GM23338 (cell line): Measurements from ENCODE around the gene IHH. TPM values are rescaled to one million over a fixed set of nuclear protein-coding genes. Genes with fewer than 3 reads are reported as not detected.

Source experiments
- ATAC-seq: fragments of 200-7000 bp; cut with Tn5 transposase; 3 replicates; pipeline ENCODE4 v1.9.1; 2020
- DNase-seq: peaks from one replicate; pipeline ENCODE4 v3.0.0-alpha.2; 2015; ENCODE audit warnings: low spot score
- H2AFZ ChIP-seq: fragments of 200-600 bp; sonication (generic); 2 replicates; pipeline ENCODE4 v1.8.0; 2016; ENCODE audit warnings: antibody characterized with exemption, mild to moderate bottlenecking, moderate library complexity
- H3F3A ChIP-seq: fragments of 200-600 bp; sonication (generic); replicated peaks from 2 replicates; pipeline ENCODE4 v1.8.0; 2017; ENCODE audit warnings: antibody characterized with exemption, mixed run types, low read depth
- H3K27ac ChIP-seq: fragments of 200-600 bp; sonication (generic); 2 replicates; pipeline ENCODE4 v1.6.1; 2016; ENCODE audit warnings: low read depth
- H3K27me3 ChIP-seq: fragments of 200-600 bp; sonication (generic); 2 replicates; pipeline ENCODE4 v1.8.0; 2016; ENCODE audit warnings: mild to moderate bottlenecking, mixed run types, moderate library complexity; ENCODE audit not compliant: insufficient read depth
- H3K36me3 ChIP-seq: fragments of 200-600 bp; sonication (generic); 2 replicates; pipeline ENCODE4 v1.8.0; 2016; ENCODE audit warnings: mild to moderate bottlenecking; ENCODE audit not compliant: insufficient read depth
- H3K4me1 ChIP-seq: fragments of 200-600 bp; sonication (generic); 2 replicates; pipeline ENCODE4 v1.8.0; 2016; ENCODE audit warnings: mild to moderate bottlenecking, moderate library complexity; ENCODE audit not compliant: insufficient read depth
- H3K4me2 ChIP-seq: fragments of 200-600 bp; sonication (generic); 2 replicates; pipeline ENCODE4 v1.7.1; 2017; ENCODE audit warnings: mixed run types
- H3K4me3 ChIP-seq: fragments of 200-600 bp; sonication (generic); 2 replicates; pipeline ENCODE4 v1.6.1; 2016; ENCODE audit warnings: mixed run types
- H3K79me2 ChIP-seq: fragments of 200-600 bp; sonication (generic); replicated peaks from 2 replicates; pipeline ENCODE4 v1.8.0; 2017; ENCODE audit warnings: mild to moderate bottlenecking; ENCODE audit not compliant: insufficient read depth
- H3K9me2 ChIP-seq: fragments of 200-600 bp; sonication (generic); 2 replicates; pipeline ENCODE4 v1.8.0; 2017; ENCODE audit not compliant: insufficient read depth
- H4K20me1 ChIP-seq: fragments of 200-600 bp; sonication (generic); replicated peaks from 2 replicates; pipeline ENCODE4 v1.8.0; 2017; ENCODE audit warnings: mild to moderate bottlenecking; ENCODE audit not compliant: insufficient read depth
- H3K27ac Mint-ChIP-seq: 2 replicates; pipeline ENCODE4 v1.8.0; 2020; ENCODE audit warnings: inconsistent platforms, mild to moderate bottlenecking, moderate library complexity, mixed read lengths
- H3K27me3 Mint-ChIP-seq: 3 replicates; pipeline ENCODE4 v1.8.0; 2022; ENCODE audit warnings: low read depth, mild to moderate bottlenecking, moderate library complexity, mixed read lengths, inconsistent platforms; ENCODE audit not compliant: insufficient read depth, poor library complexity
- H3K36me3 Mint-ChIP-seq: 3 replicates; pipeline ENCODE4 v1.8.0; 2021; ENCODE audit warnings: low read depth, mild to moderate bottlenecking, inconsistent platforms, moderate library complexity, mixed read lengths
- H3K4me1 Mint-ChIP-seq: 3 replicates; pipeline ENCODE4 v1.8.0; 2020; ENCODE audit warnings: mild to moderate bottlenecking, inconsistent platforms, mixed read lengths
- H3K4me3 Mint-ChIP-seq: 3 replicates; pipeline ENCODE4 v1.8.0; 2021; ENCODE audit warnings: moderate library complexity, mild to moderate bottlenecking, inconsistent platforms, mixed read lengths
- H3K9me3 Mint-ChIP-seq: 3 replicates; pipeline ENCODE4 v1.8.0; 2020; ENCODE audit warnings: moderate library complexity, mild to moderate bottlenecking, inconsistent platforms, mixed read lengths
- CREB1 ChIP-seq: fragments of 250-450 bp; sonication (Bioruptor Pico); IDR thresholded peaks from 2 replicates; pipeline ENCODE4 v1.5.0; 2020; ENCODE audit warnings: low read depth, mild to moderate bottlenecking, moderate library complexity
- CTCF ChIP-seq, 2 experiments: fragments of 200-600 bp in 1 of 2; sonication (generic) in 1 of 2; conservative IDR thresholded peaks; 2 replicates each; pipeline versions ENCODE4 v1.5.1 to v1.6.1; 2016 to 2017; ENCODE audit warnings: antibody characterized with exemption in 2 of 2, low read depth in 2 of 2, mild to moderate bottlenecking in 2 of 2, moderate library complexity in 1 of 2
- ETS1 ChIP-seq: IDR thresholded peaks from 2 replicates; pipeline ENCODE4 v1.6.1; 2016; ENCODE audit warnings: antibody characterized with exemption
- EZH2 ChIP-seq: fragments of 200-600 bp; sonication (generic); IDR thresholded peaks from one replicate; pipeline ENCODE4 v1.8.0; 2017; ENCODE audit warnings: antibody characterized with exemption, mild to moderate bottlenecking, low read depth; ENCODE audit not compliant: unreplicated experiment
- EZH2phosphoT487 ChIP-seq: fragments of 200-600 bp; sonication (generic); IDR thresholded peaks from one replicate; pipeline ENCODE4 v1.8.1; 2018; ENCODE audit warnings: antibody characterized with exemption; ENCODE audit not compliant: unreplicated experiment
- JUNB ChIP-seq: IDR thresholded peaks from one replicate; pipeline ENCODE4 v1.6.1; 2016; ENCODE audit warnings: antibody characterized with exemption; ENCODE audit not compliant: unreplicated experiment
- NANOG ChIP-seq: IDR thresholded peaks from 2 replicates; pipeline ENCODE4 v1.6.1; 2016; ENCODE audit warnings: antibody characterized with exemption, borderline replicate concordance
- POLR2AphosphoS5 ChIP-seq: IDR thresholded peaks from 2 replicates; pipeline ENCODE4 v1.6.1; 2016; ENCODE audit warnings: antibody characterized with exemption, low read depth
- REST ChIP-seq: IDR thresholded peaks from one replicate; pipeline ENCODE4 v1.6.1; 2018; ENCODE audit warnings: antibody characterized with exemption; ENCODE audit not compliant: unreplicated experiment
- STAT1 ChIP-seq: IDR thresholded peaks from one replicate; pipeline ENCODE4 v1.6.1; 2016; ENCODE audit warnings: antibody characterized with exemption; ENCODE audit not compliant: unreplicated experiment
- ZNF114 ChIP-seq: fragments of 250-450 bp; sonication (Bioruptor Pico); IDR thresholded peaks from 2 replicates; pipeline ENCODE4 v1.5.0; 2020; ENCODE audit warnings: mild to moderate bottlenecking, moderate library complexity
- ZNF331 ChIP-seq: fragments of 250-450 bp; sonication (Bioruptor Pico); IDR thresholded peaks from 2 replicates; pipeline ENCODE4 v1.5.0; 2020; ENCODE audit warnings: low read depth, mild to moderate bottlenecking, moderate library complexity
- ZNF462 ChIP-seq: fragments of 250-450 bp; sonication (Bioruptor Pico); IDR thresholded peaks from 2 replicates; pipeline ENCODE4 v1.5.0; 2020; ENCODE audit warnings: mild to moderate bottlenecking, moderate library complexity
- polyA plus RNA-seq: library from polyadenylated mRNA; unstranded; fragments of >200 nt; fragmentation: Nextera tagmentation; extraction: Ambion mirVana; gene quantifications from 2 replicates; pipeline ENCODE4 v1.2.1, GENCODE V29; 2016
- total RNA-seq: library from RNA; depleted of rRNA; stranded (reverse); fragments of >200 nt; shearing (Covaris generic); gene quantifications from 2 replicates; pipeline ENCODE4 v1.2.3, GENCODE V29; 2014

The IHH gene
- total and polyA plus RNA-seq, 2 experiments from 2014 or later: not detected

- Histone ChIP-seq H3K79me2 (no peaks in the 10 kb centered on the region), H4K20me1 (no peaks in the 10 kb centered on the region), H3K4me1 (no peaks in the 10 kb centered on the region), H3K27ac (no peak overlapping the region), H3K9me2 (no peaks in the 10 kb centered on the region), H3K27me3 (no peaks in the 10 kb centered on the region), H3F3A (no peaks in the 10 kb centered on the region), H3K36me3 (no peaks in the 10 kb centered on the region), H3K4me2 (no peak overlapping the region), H3K4me3 (no peak overlapping the region), H2AFZ (no peak overlapping the region; the same call in 1 of the 2 replicates)
- Mint-ChIP-seq H3K4me1 (no peaks in the 10 kb centered on the region; the same call in 2 of the 3 replicates), H3K4me3 (no peak overlapping the region), H3K27ac (no peak overlapping the region), H3K9me3 (no peaks in the 10 kb centered on the region), H3K27me3 (peaks cover 9% of the 10 kb centered on the region), H3K36me3 (no peaks in the 10 kb centered on the region)
- DNase-seq (no peak), ATAC-seq (peak; percentile 27; the same call in 1 of the 3 replicates)
- TF ChIP-seq JUNB (no peak), ETS1 (no peak), ZNF331 (CRISPR knock-in tag) (no peak), ZNF462 (CRISPR knock-in tag) (no peak), CREB1 (CRISPR knock-in tag) (no peak), STAT1 (no peak), CTCF (conservative IDR thresholded peaks at IDR 0.05; ENCODE audit: low read depth in 2 of 2) (no peak), ZNF114 (CRISPR knock-in tag) (no peak), EZH2 (no peak), NANOG (no peak), REST (no peak), EZH2phosphoT487 (no peak), POLR2AphosphoS5 (no peak)
Measured at GRCh38 chr2:219024059-219024458, 36.7 kb downstream of the IHH start.
